GM19043 (cell line): ENCODE results near the gene SAP30.

ENCODE experiments used
- ATAC-seq: cut with Tn5 transposase; IDR thresholded peaks from one replicate; pipeline ENCODE4 v1.9.1; 2021; ENCODE audit warnings: low read depth; ENCODE audit not compliant: unreplicated experiment

Gene SAP30

GRCh38 chr4:173370477-173371291 lies at the start of gene SAP30:
SAP30 (plus strand) TSS chr4:173370954; CDS start chr4:173371183, 229 bp downstream.
- peak; percentile 61 for ATAC-seq

GRCh38 chr4:173325007-173325736 lies 45.6 kb upstream of the SAP30 start:
- ATAC-seq, result no peak

GRCh38 chr4:173328236-173328901 lies 42.4 kb upstream of the SAP30 start:
- ATAC-seq, result no peak

- no peak for ATAC-seq
Observed at GRCh38 chr4:173330590-173330989, 40.2 kb upstream of the SAP30 start.

- no peak for ATAC-seq
Observed at GRCh38 chr4:173332021-173332487, 38.7 kb upstream of the SAP30 start.

- ATAC-seq, result no peak
Observed at GRCh38 chr4:173332963-173333657, 37.6 kb upstream of the SAP30 start.

- ATAC-seq, result no peak
Observed at GRCh38 chr4:173333658-173334084, 37.1 kb upstream of the SAP30 start.

GRCh38 chr4:173334085-173334890 lies 36.5 kb upstream of the SAP30 start, which contains the start of gene HMGB2:
HMGB2 (minus strand) TSS chr4:173334358; CDS start chr4:173333649, 709 bp downstream.
- peak; percentile 91 for ATAC-seq

GRCh38 chr4:173334891-173335752 lies 35.6 kb upstream of the SAP30 start:
- peak; percentile 30 for ATAC-seq

GRCh38 chr4:173337463-173337862 lies 33.3 kb upstream of the SAP30 start:
- ATAC-seq, result no peak

- no peak for ATAC-seq
Observed at GRCh38 chr4:173343832-173344397, 26.8 kb upstream of the SAP30 start.

- no peak for ATAC-seq
Observed at GRCh38 chr4:173345648-173346047, 25.1 kb upstream of the SAP30 start.

- no peak for ATAC-seq
Observed at GRCh38 chr4:173346074-173346473, 24.7 kb upstream of the SAP30 start.

- ATAC-seq, result no peak
Observed at GRCh38 chr4:173347467-173347866, 23.3 kb upstream of the SAP30 start.

- no peak for ATAC-seq
Observed at GRCh38 chr4:173357939-173358338, 12.8 kb upstream of the SAP30 start.

- ATAC-seq, result no peak
Observed at GRCh38 chr4:173360587-173361221, 10.1 kb upstream of the SAP30 start.

GRCh38 chr4:173362666-173363065 lies 8.1 kb upstream of the SAP30 start:
- ATAC-seq, result no peak
